Measurements from ENCODE around the gene SLC7A9.
"Not testable (repeated sequence)": the region's sequence is repeated elsewhere in the genome, so short reads cannot be mapped to it uniquely, and the experiment has no call there.

The SLC7A9 gene

DNA sequence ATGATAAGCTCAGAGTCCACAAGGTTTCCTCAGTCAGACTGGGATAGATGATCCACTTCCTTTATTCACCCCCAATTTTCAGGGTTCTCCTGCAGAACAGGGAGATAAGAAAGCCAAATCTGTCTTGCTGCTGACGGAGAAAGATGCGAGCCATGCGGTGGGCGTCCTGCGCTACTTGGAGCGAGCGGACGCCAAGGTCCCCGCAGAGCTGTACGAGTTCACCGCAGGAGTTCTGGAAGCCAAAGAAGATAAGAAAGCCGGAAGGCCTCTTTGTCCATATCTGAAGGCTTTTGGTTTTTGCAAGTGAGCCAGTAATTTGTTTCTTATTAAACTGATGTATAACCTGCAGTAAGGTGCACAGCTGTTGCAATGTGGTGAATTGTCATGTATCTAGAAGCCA lies 66.7 kb downstream of the SLC7A9 start:
- FAIRE-seq (no peak), DNase-seq (ENCODE audit: low spot score) (no peak)

- FAIRE-seq: no peak
- no peak for DNase-seq (ENCODE audit: low spot score)
Observed at GRCh38 chr19:32800754-32801153, 68.8 kb downstream of the SLC7A9 start.

- FAIRE-seq (no peak), DNase-seq (ENCODE audit: low spot score) (no peak)
Observed at GRCh38 chr19:32800191-32800590, 69.4 kb downstream of the SLC7A9 start.

GRCh38 chr19:32798201-32798600 lies 71.4 kb downstream of the SLC7A9 start:
- DNase-seq (ENCODE audit: low spot score) (no peak), FAIRE-seq (no peak)

DNA sequence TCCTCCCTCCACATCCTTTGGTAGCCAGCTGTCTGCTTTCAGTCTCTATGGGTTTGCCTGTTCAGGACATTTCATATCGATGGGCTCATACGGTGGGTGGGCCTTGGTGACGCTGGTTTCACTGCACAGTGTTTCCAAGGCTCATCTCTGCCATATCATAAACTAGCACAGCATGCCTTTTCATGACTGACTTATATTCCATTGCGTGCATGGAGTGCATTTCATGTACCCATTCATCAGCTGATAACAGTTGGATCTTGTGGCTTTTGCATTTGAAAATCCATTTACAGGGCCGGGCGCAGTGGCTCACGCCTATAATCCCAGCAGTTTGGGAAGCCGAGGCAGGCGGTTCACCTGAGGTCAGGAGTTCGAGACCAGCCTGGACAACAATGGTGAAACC lies 80.1 kb downstream of the SLC7A9 start:
- DNase-seq (ENCODE audit: low spot score) (no peak), FAIRE-seq (no peak)

GRCh38 chr19:32787895-32788294 lies 81.7 kb downstream of the SLC7A9 start:
- FAIRE-seq; DNase-seq (ENCODE audit: low spot score): not testable (repeated sequence)

- FAIRE-seq; DNase-seq (ENCODE audit: low spot score): not testable (repeated sequence)
Observed at GRCh38 chr19:32787161-32787813, 82.3 kb downstream of the SLC7A9 start.

DNA sequence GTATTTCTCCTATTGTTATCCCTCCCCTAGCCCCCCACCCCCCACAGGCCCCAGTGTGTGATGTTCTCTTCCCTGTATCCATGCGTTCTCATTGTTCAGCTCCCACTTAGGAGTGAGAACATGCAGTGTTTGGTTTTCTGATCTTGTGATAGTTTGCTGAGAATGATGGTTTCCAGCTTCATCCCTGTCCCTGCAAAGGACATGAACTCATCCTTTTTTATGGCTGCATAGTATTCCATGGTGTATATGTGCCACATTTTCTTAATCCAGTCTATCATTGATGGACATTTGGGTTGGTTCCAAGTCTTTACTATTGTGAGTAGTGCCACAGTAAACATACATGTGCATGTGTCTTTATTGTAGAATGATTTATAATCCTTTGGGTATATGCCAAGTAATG lies 87.5 kb downstream of the SLC7A9 start:
- not testable (repeated sequence) for FAIRE-seq; DNase-seq (ENCODE audit: low spot score)

GRCh38 chr19:32781280-32781679 lies 88.3 kb downstream of the SLC7A9 start:
- FAIRE-seq: no peak
- no peak for DNase-seq (ENCODE audit: low spot score)
